HEK293 (cell line): ENCODE data around the gene PHF19.

ENCODE experiments used
- CTCF ChIA-PET: fragments of 350-600 bp; formaldehyde crosslinking; extraction: SDS; loops from one replicate; lab custom pipeline; 2021; ENCODE audit warnings: antibody characterized with exemption; lab: Yijun Ruan, JAX
- POLR2A ChIA-PET: fragments of 300-600 bp; formaldehyde crosslinking; extraction: SDS; loops from one replicate; lab custom pipeline; 2020; ENCODE audit warnings: antibody characterized with exemption, inconsistent platforms; lab: Yijun Ruan, JAX
- H3K27ac ChIP-seq: fragments of 200-500 bp; sonication (Bioruptor generic); 2 replicates; pipeline ENCODE4 v1.5.1; 2014; ENCODE audit warnings: low read depth, low read length, control low read depth, inconsistent platforms; ENCODE audit errors: extremely low read depth
- H3K36me3 ChIP-seq, 2 experiments: fragments of 200-500 bp in 1 of 2; sonication (Bioruptor generic) in 1 of 2; 1 replicate in 1 of 2; 2 replicates in 1 of 2; pipeline ENCODE4 v1.5.1; 2014 to 2017; ENCODE audit warnings: inconsistent platforms in 2 of 2, low read length in 2 of 2; ENCODE audit not compliant: control insufficient read depth in 2 of 2, insufficient read depth in 1 of 2
- H3K4me1 ChIP-seq: fragments of 200-500 bp; sonication (Bioruptor generic); 2 replicates; pipeline ENCODE4 v1.5.1; 2014; ENCODE audit warnings: mild to moderate bottlenecking, low read length, inconsistent platforms; ENCODE audit not compliant: control insufficient read depth, insufficient read depth
- H3K4me3 ChIP-seq: 2 replicates; pipeline ENCODE4 v1.5.1; 2011; ENCODE audit warnings: low read depth, mild to moderate bottlenecking, control low read depth, low read length, moderate library complexity
- H3K9me3 ChIP-seq: fragments of 200-500 bp; sonication (Bioruptor generic); 2 replicates; pipeline ENCODE4 v1.5.1; 2014; ENCODE audit warnings: low read depth, low read length, inconsistent platforms; ENCODE audit not compliant: control insufficient read depth, insufficient read depth
- CTCF ChIP-seq: fragments of 450-650 bp; formaldehyde crosslinking; IDR thresholded peaks from 2 replicates; pipeline ENCODE4 v1.5.1; 2016; ENCODE audit warnings: missing biosample characterization, missing genetic modification characterization
- EGR2 ChIP-seq: fragments of 450-650 bp; formaldehyde crosslinking; IDR thresholded peaks from 2 replicates; pipeline ENCODE4 v1.5.1; 2016; ENCODE audit warnings: low read depth, missing biosample characterization, missing genetic modification characterization
- GLI4 ChIP-seq: fragments of 450-650 bp; formaldehyde crosslinking; IDR thresholded peaks from 2 replicates; pipeline ENCODE4 v1.5.1; 2016; ENCODE audit warnings: missing biosample characterization, missing genetic modification characterization
- GLIS1 ChIP-seq: fragments of 450-650 bp; formaldehyde crosslinking; IDR thresholded peaks from 2 replicates; pipeline ENCODE4 v1.5.1; 2016; ENCODE audit warnings: missing biosample characterization, missing genetic modification characterization
- GLIS2 ChIP-seq: fragments of 450-650 bp; formaldehyde crosslinking; IDR thresholded peaks from 2 replicates; pipeline ENCODE4 v1.5.1; 2016; ENCODE audit warnings: missing biosample characterization, missing genetic modification characterization
- HIC1 ChIP-seq: fragments of 450-650 bp; formaldehyde crosslinking; IDR thresholded peaks from 2 replicates; pipeline ENCODE4 v1.5.1; 2016; ENCODE audit warnings: missing biosample characterization, missing genetic modification characterization
- IKZF3 ChIP-seq: fragments of 450-650 bp; IDR thresholded peaks from 2 replicates; pipeline ENCODE4 v1.5.0; 2018; ENCODE audit warnings: missing biosample characterization, mild to moderate bottlenecking, missing genetic modification characterization, moderate library complexity
- KLF10 ChIP-seq: fragments of 450-650 bp; IDR thresholded peaks from 2 replicates; pipeline ENCODE4 v1.5.1; 2018; ENCODE audit warnings: missing biosample characterization, mild to moderate bottlenecking, missing genetic modification characterization
- KLF16 ChIP-seq: fragments of 450-650 bp; formaldehyde crosslinking; IDR thresholded peaks from 2 replicates; pipeline ENCODE4 v1.5.1; 2017; ENCODE audit warnings: missing biosample characterization, missing genetic modification characterization
- SP3 ChIP-seq: fragments of 450-650 bp; formaldehyde crosslinking; IDR thresholded peaks from 2 replicates; pipeline ENCODE4 v1.5.1; 2016; ENCODE audit warnings: missing biosample characterization, missing genetic modification characterization
- SP7 ChIP-seq: fragments of 450-650 bp; formaldehyde crosslinking; IDR thresholded peaks from 2 replicates; pipeline ENCODE4 v1.5.1; 2016; ENCODE audit warnings: missing biosample characterization, missing genetic modification characterization
- ZBTB11 ChIP-seq: fragments of 450-650 bp; formaldehyde crosslinking; conservative IDR thresholded peaks from 2 replicates; pipeline ENCODE4 v1.5.1; 2016; ENCODE audit warnings: low read depth, missing biosample characterization, missing genetic modification characterization
- ZEB2 ChIP-seq: fragments of 450-650 bp; formaldehyde crosslinking; IDR thresholded peaks from 2 replicates; pipeline ENCODE4 v1.5.1; 2016; ENCODE audit warnings: missing biosample characterization, missing genetic modification characterization
- ZIC2 ChIP-seq: fragments of 450-650 bp; formaldehyde crosslinking; IDR thresholded peaks from 2 replicates; pipeline ENCODE4 v1.5.1; 2016; ENCODE audit warnings: missing biosample characterization, missing genetic modification characterization
- ZNF341 ChIP-seq: fragments of 450-650 bp; formaldehyde crosslinking; IDR thresholded peaks from 2 replicates; pipeline ENCODE4; 2016; ENCODE audit warnings: low read depth, missing biosample characterization, missing genetic modification characterization
- ZNF398 ChIP-seq: fragments of 450-650 bp; formaldehyde crosslinking; IDR thresholded peaks from 2 replicates; pipeline ENCODE4 v1.5.1; 2017; ENCODE audit warnings: missing biosample characterization, missing genetic modification characterization
- ZNF561 ChIP-seq: fragments of 450-650 bp; IDR thresholded peaks from 2 replicates; pipeline ENCODE4 v1.5.1; 2018; ENCODE audit warnings: missing biosample characterization, missing genetic modification characterization, borderline replicate concordance
- ZNF701 ChIP-seq: fragments of 450-650 bp; formaldehyde crosslinking; IDR thresholded peaks from 2 replicates; pipeline ENCODE4 v1.5.1; 2016; ENCODE audit warnings: missing biosample characterization, missing genetic modification characterization
- ZNF76 ChIP-seq: fragments of 450-650 bp; formaldehyde crosslinking; IDR thresholded peaks from 2 replicates; pipeline ENCODE4; 2016; ENCODE audit warnings: low read depth, missing biosample characterization, missing genetic modification characterization, borderline replicate concordance
- ZNF777 ChIP-seq: fragments of 450-650 bp; formaldehyde crosslinking; IDR thresholded peaks from 2 replicates; pipeline ENCODE4 v1.5.1; 2017; ENCODE audit warnings: missing biosample characterization, missing genetic modification characterization, borderline replicate concordance
- ZSCAN30 ChIP-seq: fragments of 450-650 bp; IDR thresholded peaks from 2 replicates; pipeline ENCODE4 v1.5.1; 2018; ENCODE audit warnings: missing biosample characterization, mild to moderate bottlenecking, missing genetic modification characterization, moderate library complexity
- ZXDB ChIP-seq: fragments of 450-650 bp; formaldehyde crosslinking; IDR thresholded peaks from 2 replicates; pipeline ENCODE4 v1.5.1; 2016; ENCODE audit warnings: missing biosample characterization, missing genetic modification characterization
- TF ChIP-seq, protein P1 (sequence below): fragments of 450-650 bp; formaldehyde crosslinking; optimal IDR thresholded peaks from 2 replicates; pipeline ENCODE3; 2016; ENCODE audit warnings: missing biosample characterization, mild to moderate bottlenecking, missing genetic modification characterization
- TF ChIP-seq, protein P2 (sequence below): fragments of 450-650 bp; IDR thresholded peaks from 2 replicates; pipeline ENCODE4 v1.5.1; 2018; ENCODE audit warnings: missing biosample characterization, mild to moderate bottlenecking, missing genetic modification characterization

Gene PHF19

GRCh38 chr9:120875954-120876841, 790 bp downstream of the PHF19 start:
- H3K4me1 ChIP-seq = no peaks in the 10 kb centered on the region
- CTCF ChIA-PET = no interaction called here
- H3K36me3 ChIP-seq = peaks cover 0 to 29% of the 10 kb centered on the region in 2 experiments; a peak in 2 of 3 replicates
- H3K4me3 ChIP-seq = peak overlapping the region; percentile 72
- no peaks in the 10 kb centered on the region for H3K9me3 ChIP-seq
- H3K27ac ChIP-seq = peak overlapping the region; percentile 71
- POLR2A ChIA-PET = interaction anchor here (0.6 to 1.5 kb wide), 2 partner anchors 34 to 83 kb away, joined by 3 read pairs; partner anchors contain the start of genes FBXW2 and PSMD5
- TF ChIP-seq ZNF76 (tag by site-specific recombination) = peak; percentile 31; the same call in 1 of the 2 replicates
- TF ChIP-seq ZSCAN30 = peak; percentile 68; the same call in 1 of the 2 replicates
- TF ChIP-seq ZNF701 = no peak
- TF ChIP-seq ZNF398 = peak; percentile 88
- 0 out of 2 replicates have a peak, but pooled peaks have one; percentile 21 for TF ChIP-seq SP3 (tag by site-specific recombination)
- no peak for TF ChIP-seq SP7 (tag by site-specific recombination)
- no peak for TF ChIP-seq ZNF561 (tag by site-specific recombination)
- 0 out of 2 replicates have a peak, but pooled peaks have one; percentile 35 for TF ChIP-seq ZBTB11 (tag by site-specific recombination)
- TF ChIP-seq, protein P1, sequence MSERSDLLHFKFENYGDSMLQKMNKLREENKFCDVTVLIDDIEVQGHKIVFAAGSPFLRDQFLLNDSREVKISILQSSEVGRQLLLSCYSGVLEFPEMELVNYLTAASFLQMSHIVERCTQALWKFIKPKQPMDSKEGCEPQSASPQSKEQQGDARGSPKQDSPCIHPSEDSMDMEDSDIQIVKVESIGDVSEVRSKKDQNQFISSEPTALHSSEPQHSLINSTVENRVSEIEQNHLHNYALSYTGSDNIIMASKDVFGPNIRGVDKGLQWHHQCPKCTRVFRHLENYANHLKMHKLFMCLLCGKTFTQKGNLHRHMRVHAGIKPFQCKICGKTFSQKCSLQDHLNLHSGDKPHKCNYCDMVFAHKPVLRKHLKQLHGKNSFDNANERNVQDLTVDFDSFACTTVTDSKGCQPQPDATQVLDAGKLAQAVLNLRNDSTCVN = peak; percentile 85
- TF ChIP-seq EGR2 (tag by site-specific recombination) = no peak
- TF ChIP-seq GLIS2 (tag by site-specific recombination) = peak; percentile 47; the same call in 1 of the 2 replicates
- peak; percentile 67 for TF ChIP-seq GLIS1 (tag by site-specific recombination)
- peak; percentile 44; the same call in 1 of the 2 replicates for TF ChIP-seq CTCF (tag by site-specific recombination)
- no peak for TF ChIP-seq GLI4 (tag by site-specific recombination)
- no peak for TF ChIP-seq ZEB2 (tag by site-specific recombination)
- TF ChIP-seq ZNF341 (tag by site-specific recombination) = peak; percentile 89
- TF ChIP-seq, protein P2, sequence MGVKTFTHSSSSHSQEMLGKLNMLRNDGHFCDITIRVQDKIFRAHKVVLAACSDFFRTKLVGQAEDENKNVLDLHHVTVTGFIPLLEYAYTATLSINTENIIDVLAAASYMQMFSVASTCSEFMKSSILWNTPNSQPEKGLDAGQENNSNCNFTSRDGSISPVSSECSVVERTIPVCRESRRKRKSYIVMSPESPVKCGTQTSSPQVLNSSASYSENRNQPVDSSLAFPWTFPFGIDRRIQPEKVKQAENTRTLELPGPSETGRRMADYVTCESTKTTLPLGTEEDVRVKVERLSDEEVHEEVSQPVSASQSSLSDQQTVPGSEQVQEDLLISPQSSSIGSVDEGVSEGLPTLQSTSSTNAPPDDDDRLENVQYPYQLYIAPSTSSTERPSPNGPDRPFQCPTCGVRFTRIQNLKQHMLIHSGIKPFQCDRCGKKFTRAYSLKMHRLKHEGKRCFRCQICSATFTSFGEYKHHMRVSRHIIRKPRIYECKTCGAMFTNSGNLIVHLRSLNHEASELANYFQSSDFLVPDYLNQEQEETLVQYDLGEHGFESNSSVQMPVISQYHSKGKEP (tag by site-specific recombination) = peak; percentile 40; the same call in 1 of the 2 replicates
- TF ChIP-seq KLF16 (tag by site-specific recombination) = 0 out of 2 replicates have a peak, but pooled peaks have one; percentile 35
- TF ChIP-seq ZIC2 (tag by site-specific recombination) = peak; percentile 87
- TF ChIP-seq HIC1 (tag by site-specific recombination) = no peak
- TF ChIP-seq ZNF777 (tag by site-specific recombination) = no peak
- peak; percentile 9; the same call in 1 of the 2 replicates for TF ChIP-seq ZXDB (tag by site-specific recombination)
- peak; percentile 71 for TF ChIP-seq IKZF3 (tag by site-specific recombination)
- peak; percentile 60; the same call in 1 of the 2 replicates for TF ChIP-seq KLF10 (tag by site-specific recombination)
